Omental fat pad (tissue), 4 donors: ENCODE data around the gene SDE2. TPM values are rescaled to one million over a fixed set of nuclear protein-coding genes. Genes with fewer than 3 reads are reported as not detected.

Experiments
- ATAC-seq: fragments of 150-250 bp; one replicate; pipeline ENCODE4 v1.9.1; 2016; ENCODE audit warnings: mild to moderate bottlenecking, moderate library complexity; ENCODE audit not compliant: low FRiP score
- DNase-seq: peaks from one replicate; pipeline ENCODE4 v3.0.0-alpha.2; 2019; ENCODE audit warnings: low spot score
- total RNA-seq, 4 donors: library from RNA; depleted of rRNA; stranded (reverse); fragments of >200 nt; gene quantifications; one replicate each; pipeline ENCODE4 v1.1.0, GENCODE V29; 2016
- TF ChIP-seq, protein P1 (sequence below), 3 donors: fragments of 450-650 bp; IDR thresholded peaks; one replicate each; pipeline ENCODE4 v1.5.1; 2016 to 2017; ENCODE audit warnings: antibody characterized with exemption in 3 of 3, mild to moderate bottlenecking in 3 of 3, moderate library complexity in 2 of 3

Gene SDE2
- total RNA-seq, 4 donors from 2014 or later: 18.0 to 42.3 (median 21.5) TPM

- TF ChIP-seq, protein P1, sequence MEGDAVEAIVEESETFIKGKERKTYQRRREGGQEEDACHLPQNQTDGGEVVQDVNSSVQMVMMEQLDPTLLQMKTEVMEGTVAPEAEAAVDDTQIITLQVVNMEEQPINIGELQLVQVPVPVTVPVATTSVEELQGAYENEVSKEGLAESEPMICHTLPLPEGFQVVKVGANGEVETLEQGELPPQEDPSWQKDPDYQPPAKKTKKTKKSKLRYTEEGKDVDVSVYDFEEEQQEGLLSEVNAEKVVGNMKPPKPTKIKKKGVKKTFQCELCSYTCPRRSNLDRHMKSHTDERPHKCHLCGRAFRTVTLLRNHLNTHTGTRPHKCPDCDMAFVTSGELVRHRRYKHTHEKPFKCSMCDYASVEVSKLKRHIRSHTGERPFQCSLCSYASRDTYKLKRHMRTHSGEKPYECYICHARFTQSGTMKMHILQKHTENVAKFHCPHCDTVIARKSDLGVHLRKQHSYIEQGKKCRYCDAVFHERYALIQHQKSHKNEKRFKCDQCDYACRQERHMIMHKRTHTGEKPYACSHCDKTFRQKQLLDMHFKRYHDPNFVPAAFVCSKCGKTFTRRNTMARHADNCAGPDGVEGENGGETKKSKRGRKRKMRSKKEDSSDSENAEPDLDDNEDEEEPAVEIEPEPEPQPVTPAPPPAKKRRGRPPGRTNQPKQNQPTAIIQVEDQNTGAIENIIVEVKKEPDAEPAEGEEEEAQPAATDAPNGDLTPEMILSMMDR (IDR thresholded peaks at IDR 0.05): no peak
- ATAC-seq (no peak), DNase-seq (no peak)
Observed at GRCh38 chr1:225961659-225962439, 37.3 kb downstream of the SDE2 start.

DNA sequence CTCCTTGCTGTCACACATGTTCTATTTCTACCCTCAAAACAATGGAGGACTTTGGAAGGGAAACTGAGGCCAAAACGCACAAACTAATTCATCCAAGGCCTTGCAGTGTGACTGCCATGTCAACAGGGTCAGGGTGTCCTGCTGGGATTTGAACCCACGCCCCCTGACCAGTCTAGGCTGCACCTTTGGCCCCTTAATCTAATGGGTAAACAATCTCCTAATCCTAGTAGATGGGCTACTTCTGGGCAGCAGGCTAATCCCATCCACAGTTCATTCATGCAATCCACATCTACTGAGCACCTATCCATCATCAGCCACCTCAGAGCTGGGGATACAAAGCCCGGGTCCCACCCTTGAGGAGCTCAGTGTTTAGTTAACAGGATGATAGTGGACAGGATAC is 41.1 kb downstream of the SDE2 start:
- no peak for DNase-seq
- no peak for ATAC-seq
- TF ChIP-seq, protein P1 (IDR thresholded peaks at IDR 0.05): no peak

DNA sequence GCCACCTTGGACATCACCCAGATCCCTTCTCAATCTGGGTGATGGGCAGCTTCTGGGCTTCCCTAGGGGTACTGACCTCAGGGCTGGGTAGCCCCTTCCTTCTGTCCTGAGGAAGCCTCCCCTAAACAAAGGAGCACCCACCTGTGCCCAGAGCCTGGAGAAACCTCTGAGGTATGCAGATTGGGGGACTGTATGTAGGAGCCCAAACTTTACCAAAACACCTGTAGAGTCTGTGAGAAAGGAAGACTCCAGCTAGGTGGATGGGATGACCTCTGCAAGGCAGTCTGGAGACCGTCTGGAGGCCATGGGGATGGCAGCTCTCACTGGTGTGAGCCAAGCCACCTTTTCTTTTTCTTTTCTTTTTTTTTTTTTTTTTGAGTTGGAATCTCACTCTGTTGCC is 44.4 kb downstream of the SDE2 start:
- ATAC-seq (no peak), DNase-seq (no peak)
- TF ChIP-seq, protein P1 (IDR thresholded peaks at IDR 0.05): no peak

- TF ChIP-seq, protein P1 (IDR thresholded peaks at IDR 0.05): no peak
- DNase-seq (no peak), ATAC-seq (no peak)
Observed at GRCh38 chr1:225953315-225953714, 45.8 kb downstream of the SDE2 start.

- DNase-seq (no peak), ATAC-seq (no peak)
- TF ChIP-seq, protein P1 (IDR thresholded peaks at IDR 0.05): no peak
Observed at GRCh38 chr1:225950905-225951497, 48.1 kb downstream of the SDE2 start.

- TF ChIP-seq, protein P1 (IDR thresholded peaks at IDR 0.05): no peak
- DNase-seq (no peak), ATAC-seq (no peak)
Observed at GRCh38 chr1:225949041-225949440, 50.1 kb downstream of the SDE2 start.

DNA sequence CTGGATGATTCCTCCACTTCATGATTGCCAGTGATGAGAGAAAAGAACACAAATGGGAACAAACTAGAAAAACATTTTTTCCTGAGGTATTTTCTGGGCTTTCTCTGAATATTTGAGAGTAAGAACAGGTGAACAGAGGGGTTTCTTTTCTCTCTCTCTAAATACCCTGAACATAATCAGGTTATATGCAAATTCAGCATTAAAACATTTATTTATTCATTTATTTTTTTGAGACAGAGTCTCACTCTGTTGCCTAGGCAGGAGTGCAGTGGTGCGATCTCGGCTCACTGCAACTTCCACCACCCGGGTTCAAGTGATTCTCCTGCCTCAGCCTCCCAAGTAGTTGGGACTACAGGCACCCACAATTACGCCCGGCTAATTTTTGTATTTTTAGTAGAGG is 52.3 kb downstream of the SDE2 start:
- no peak for ATAC-seq

More for the DNA sequence above, 52.3 kb downstream of the SDE2 start:
- DNase-seq: no peak
- TF ChIP-seq, protein P1 (IDR thresholded peaks at IDR 0.05): no peak
